Measurements from ENCODE around the gene OPCML.

OPCML gene

DNA sequence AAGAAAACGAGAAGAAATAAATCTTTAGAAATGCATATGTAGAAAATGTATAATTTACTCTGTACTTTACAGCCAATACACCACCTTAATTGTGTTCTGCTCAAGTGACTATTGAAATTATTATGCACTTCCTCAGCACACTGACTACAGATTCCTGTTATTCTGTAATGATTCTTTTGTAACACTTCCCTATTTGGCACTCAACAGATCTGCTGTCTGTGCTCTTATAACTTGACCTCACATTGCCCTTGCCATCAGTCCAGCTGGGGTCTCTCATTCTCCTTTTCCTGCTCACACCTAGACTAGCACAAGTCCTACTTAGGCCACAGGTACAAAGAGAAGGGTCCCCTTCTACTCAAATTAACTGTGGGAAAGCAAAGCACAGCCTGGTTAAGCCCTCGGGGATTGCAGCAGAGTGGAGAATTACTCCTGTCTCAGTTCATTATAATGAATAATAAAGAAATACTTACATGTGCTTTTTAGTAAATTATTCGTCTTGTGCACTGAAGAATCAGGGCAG, 860.4 kb downstream of the OPCML start:
- Mint-ChIP-seq H3K36me3 (ENCODE audit: low read depth) (no peaks in the 10 kb centered on the region), H3K9me3 (no peaks in the 10 kb centered on the region), H3K4me3 (no peak overlapping the region), H3K4me1 (ENCODE audit: low read depth) (no peaks in the 10 kb centered on the region), H3K27ac (no peak overlapping the region), H3K27me3 (ENCODE audit: low read depth) (no peaks in the 10 kb centered on the region)

DNA sequence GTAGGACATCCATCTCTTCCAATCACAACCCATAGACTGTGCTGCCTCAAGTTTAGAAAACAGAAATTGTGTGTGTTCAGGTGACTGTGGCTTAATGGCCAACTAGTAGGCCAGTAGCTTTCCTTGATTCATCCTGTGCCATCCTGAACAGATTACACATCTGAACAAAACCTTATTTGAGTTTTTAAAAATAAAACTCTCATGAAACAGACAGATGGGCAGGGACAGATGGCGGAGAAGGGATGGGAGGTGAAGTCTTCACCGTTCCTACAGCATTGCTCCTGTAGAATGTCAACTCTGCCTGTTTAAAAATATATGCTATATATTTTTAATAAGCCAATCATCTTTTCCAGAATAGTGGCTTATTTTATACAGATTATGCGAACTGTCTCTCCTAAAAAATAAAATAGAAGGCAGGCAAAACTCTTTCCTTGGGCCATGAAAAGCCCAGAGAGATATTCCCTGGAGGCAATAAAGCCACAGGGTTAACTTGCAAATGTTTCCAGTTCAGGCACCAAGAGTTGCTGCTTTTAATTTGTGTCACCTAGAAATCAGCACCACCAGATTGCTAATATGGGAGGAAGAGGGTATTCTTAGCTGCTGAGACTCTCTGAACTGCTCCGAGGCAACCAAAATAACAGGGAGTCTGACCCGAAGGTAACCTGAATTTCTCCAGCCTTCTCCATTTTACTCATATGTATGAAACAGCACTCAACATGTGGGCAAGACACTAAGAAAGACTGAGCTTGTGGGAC, 861.2 kb downstream of the OPCML start:
- no peaks in the 10 kb centered on the region for H3K4me1 Mint-ChIP-seq (ENCODE audit: low read depth)
- H3K4me3 Mint-ChIP-seq: no peak overlapping the region
- no peaks in the 10 kb centered on the region for H3K9me3 Mint-ChIP-seq
- no peaks in the 10 kb centered on the region for H3K27me3 Mint-ChIP-seq (ENCODE audit: low read depth)
- no peak overlapping the region for H3K27ac Mint-ChIP-seq
- H3K36me3 Mint-ChIP-seq (ENCODE audit: low read depth): no peaks in the 10 kb centered on the region

DNA sequence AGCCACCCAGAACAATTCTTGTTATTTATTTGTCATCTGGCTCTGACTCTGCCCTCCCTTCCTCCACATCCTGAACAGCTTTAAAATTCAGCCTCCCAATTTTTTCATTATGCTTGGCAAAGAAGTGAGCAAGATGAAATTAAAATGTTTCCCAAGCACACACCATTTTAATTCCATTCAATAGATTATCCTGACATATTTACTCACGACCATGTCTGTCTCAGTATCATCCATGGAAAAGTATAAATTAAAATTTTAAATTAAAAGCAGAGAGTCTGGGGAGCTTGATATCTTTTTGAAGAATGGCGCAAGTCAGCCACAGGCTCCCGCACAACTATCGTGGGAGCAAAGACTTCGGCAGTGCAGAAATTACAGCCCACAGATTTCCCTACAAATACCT, 862.4 kb downstream of the OPCML start:
- Mint-ChIP-seq H3K4me3 (no peak overlapping the region), H3K9me3 (peaks cover 4% of the 10 kb centered on the region), H3K4me1 (ENCODE audit: low read depth) (no peaks in the 10 kb centered on the region), H3K27ac (no peak overlapping the region), H3K27me3 (ENCODE audit: low read depth) (no peaks in the 10 kb centered on the region), H3K36me3 (ENCODE audit: low read depth) (no peaks in the 10 kb centered on the region)

- no peaks in the 10 kb centered on the region for H3K36me3 Mint-ChIP-seq (ENCODE audit: low read depth)
- H3K4me3 Mint-ChIP-seq: no peak overlapping the region
- H3K4me1 Mint-ChIP-seq (ENCODE audit: low read depth): no peaks in the 10 kb centered on the region
- H3K9me3 Mint-ChIP-seq: peaks cover 4% of the 10 kb centered on the region
- H3K27me3 Mint-ChIP-seq (ENCODE audit: low read depth): no peaks in the 10 kb centered on the region
- H3K27ac Mint-ChIP-seq: no peak overlapping the region
Measured at GRCh38 chr11:132665205-132665604, 867.1 kb downstream of the OPCML start.

DNA sequence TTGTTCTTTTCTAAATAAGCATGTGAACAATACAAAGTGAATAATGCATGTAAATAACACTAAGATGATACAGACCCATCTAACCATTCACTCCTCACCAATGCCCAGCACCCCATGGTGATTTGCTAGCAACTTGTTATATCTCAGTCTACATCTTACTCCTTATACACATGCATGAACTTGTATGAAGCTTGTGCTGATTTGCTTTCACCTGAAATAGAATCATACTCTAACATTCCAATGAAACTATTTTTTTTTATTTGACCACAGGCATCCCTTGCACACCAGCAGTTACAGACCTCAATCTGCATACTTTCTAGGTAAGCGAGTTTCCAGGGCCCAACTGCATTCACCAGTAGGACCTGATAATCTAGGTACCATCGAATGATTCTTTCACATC, 873.6 kb downstream of the OPCML start:
- H3K27me3 Mint-ChIP-seq (ENCODE audit: low read depth): no peaks in the 10 kb centered on the region
- no peak overlapping the region for H3K4me3 Mint-ChIP-seq

DNA sequence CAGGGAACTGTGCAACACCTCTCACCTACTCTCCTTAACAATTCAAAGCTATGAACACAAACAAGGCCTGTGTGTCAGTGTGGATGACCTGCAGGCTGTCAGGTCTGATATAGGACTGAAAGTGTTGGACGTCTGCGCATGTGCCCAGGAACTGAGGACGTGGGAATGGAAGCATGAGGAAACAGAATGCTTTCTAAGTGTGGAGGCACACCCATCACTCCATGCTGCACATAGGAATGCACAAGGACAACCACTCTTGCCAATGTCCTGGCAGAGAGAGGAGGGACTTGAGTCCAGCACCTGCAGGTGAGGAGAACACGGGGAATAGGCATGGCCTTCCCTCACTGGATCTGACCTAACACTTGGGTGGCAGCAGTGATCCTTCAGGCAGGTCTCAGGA, 874.3 kb downstream of the OPCML start:
- no peak overlapping the region for H3K4me3 Mint-ChIP-seq
- H3K36me3 Mint-ChIP-seq (ENCODE audit: low read depth): no peaks in the 10 kb centered on the region
- no peaks in the 10 kb centered on the region for H3K4me1 Mint-ChIP-seq (ENCODE audit: low read depth)
- H3K27me3 Mint-ChIP-seq (ENCODE audit: low read depth): no peaks in the 10 kb centered on the region
- no peak overlapping the region for H3K27ac Mint-ChIP-seq
- peaks cover 3% of the 10 kb centered on the region for H3K9me3 Mint-ChIP-seq

More for the DNA sequence above, 873.6 kb downstream of the OPCML start:
- Mint-ChIP-seq H3K36me3 (ENCODE audit: low read depth) (no peaks in the 10 kb centered on the region), H3K9me3 (peaks cover 3% of the 10 kb centered on the region), H3K27ac (no peak overlapping the region), H3K4me1 (ENCODE audit: low read depth) (no peaks in the 10 kb centered on the region)

GRCh38 chr11:132655187-132655855, 877.0 kb downstream of the OPCML start:
- H3K27ac Mint-ChIP-seq: no peak overlapping the region
- no peaks in the 10 kb centered on the region for H3K4me1 Mint-ChIP-seq (ENCODE audit: low read depth)
- H3K9me3 Mint-ChIP-seq: peaks cover 3% of the 10 kb centered on the region
- no peaks in the 10 kb centered on the region for H3K27me3 Mint-ChIP-seq (ENCODE audit: low read depth)
- H3K36me3 Mint-ChIP-seq (ENCODE audit: low read depth): no peaks in the 10 kb centered on the region
- no peak overlapping the region for H3K4me3 Mint-ChIP-seq

DNA sequence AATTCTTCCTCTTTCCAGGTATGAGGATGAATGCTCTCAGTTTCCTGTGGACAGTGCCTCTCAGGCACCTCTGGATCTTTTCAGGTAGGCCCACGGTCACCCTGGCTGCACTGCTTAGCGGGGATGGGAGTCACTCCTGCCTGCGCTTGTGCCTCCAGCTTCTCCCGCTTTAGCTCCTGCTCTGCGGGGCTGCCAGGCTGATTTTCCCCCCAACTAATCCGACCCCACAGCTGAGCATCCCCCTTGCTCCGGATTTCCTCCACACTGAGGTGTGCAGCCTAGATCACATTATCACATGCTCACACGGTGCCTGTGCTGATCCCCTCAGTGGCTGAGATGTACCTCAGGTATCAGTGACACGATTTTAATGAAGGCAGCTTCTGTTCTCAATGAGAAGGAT, 879.1 kb downstream of the OPCML start:
- Mint-ChIP-seq H3K27ac (no peak overlapping the region), H3K36me3 (ENCODE audit: low read depth) (no peaks in the 10 kb centered on the region), H3K27me3 (ENCODE audit: low read depth) (no peaks in the 10 kb centered on the region), H3K4me3 (no peak overlapping the region), H3K9me3 (peaks cover 3% of the 10 kb centered on the region), H3K4me1 (ENCODE audit: low read depth) (no peaks in the 10 kb centered on the region)

DNA sequence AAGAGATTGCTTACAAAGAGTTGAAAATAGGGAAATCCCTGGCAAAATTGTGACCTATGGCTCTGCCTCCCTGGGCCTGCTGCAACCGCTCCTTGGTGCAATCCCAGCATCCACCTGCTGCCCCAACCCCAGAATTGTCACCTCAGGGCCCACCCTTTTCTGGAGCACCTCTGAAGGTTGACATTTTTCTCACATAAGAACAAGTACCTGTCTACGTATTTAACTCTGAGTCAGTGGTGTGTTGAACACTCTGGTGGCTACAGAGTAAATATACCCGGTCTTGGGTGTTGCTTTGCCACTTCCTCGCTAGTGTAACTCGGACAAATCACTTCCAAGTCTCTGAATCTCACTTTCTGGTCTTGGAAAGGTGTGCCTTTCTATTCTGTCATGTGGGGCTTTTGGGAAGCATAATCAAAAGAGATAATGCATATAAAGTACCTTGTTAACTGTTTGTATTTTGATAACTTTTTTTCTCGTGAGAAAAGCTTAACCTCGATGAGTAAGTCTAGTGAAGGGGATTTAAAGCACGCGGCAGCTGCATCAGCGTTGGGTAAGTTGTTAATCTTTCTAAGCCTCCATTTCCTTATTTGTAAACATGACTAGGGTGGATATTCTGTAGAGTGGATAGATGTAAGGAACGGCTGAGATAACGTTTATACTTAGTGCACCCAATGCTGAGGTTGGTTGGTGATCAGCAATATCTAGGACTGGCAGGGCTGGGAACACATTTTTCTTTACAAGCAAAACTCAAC, 881.2 kb downstream of the OPCML start:
- H3K36me3 Mint-ChIP-seq (ENCODE audit: low read depth): no peaks in the 10 kb centered on the region
- H3K4me1 Mint-ChIP-seq (ENCODE audit: low read depth): no peaks in the 10 kb centered on the region
- H3K4me3 Mint-ChIP-seq: no peak overlapping the region
- no peaks in the 10 kb centered on the region for H3K9me3 Mint-ChIP-seq
- H3K27me3 Mint-ChIP-seq (ENCODE audit: low read depth): no peaks in the 10 kb centered on the region
- H3K27ac Mint-ChIP-seq: no peak overlapping the region

- H3K36me3 Mint-ChIP-seq (ENCODE audit: low read depth): no peaks in the 10 kb centered on the region
- H3K27me3 Mint-ChIP-seq (ENCODE audit: low read depth): no peaks in the 10 kb centered on the region
- no peak overlapping the region for H3K4me3 Mint-ChIP-seq
Measured at GRCh38 chr11:132649277-132649676, 883.0 kb downstream of the OPCML start.

DNA sequence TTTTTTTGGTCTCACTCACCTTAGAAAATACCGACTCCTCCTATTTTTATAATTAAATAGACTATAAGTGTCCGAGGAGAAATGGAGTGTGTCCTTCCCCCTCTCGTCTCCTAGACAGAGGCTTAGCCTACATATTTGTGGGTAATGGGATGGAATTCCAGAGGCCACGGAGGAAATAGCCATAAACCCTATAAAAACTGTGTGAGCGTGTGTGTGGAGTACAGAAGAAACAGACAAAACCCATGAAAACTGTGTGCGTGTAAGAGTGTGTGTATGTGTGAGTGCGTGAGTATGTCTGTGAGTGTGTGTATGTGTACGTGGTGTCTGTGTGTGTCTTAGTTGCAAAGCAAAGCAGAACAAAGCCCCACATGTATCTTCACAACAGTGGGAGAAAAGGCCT, 883.5 kb downstream of the OPCML start:
- Mint-ChIP-seq H3K4me3 (no peak overlapping the region), H3K27me3 (ENCODE audit: low read depth) (no peaks in the 10 kb centered on the region), H3K9me3 (no peaks in the 10 kb centered on the region), H3K36me3 (ENCODE audit: low read depth) (no peaks in the 10 kb centered on the region), H3K27ac (no peak overlapping the region), H3K4me1 (ENCODE audit: low read depth) (no peaks in the 10 kb centered on the region)

More at GRCh38 chr11:132649277-132649676, 883.0 kb downstream of the OPCML start:
- Mint-ChIP-seq H3K27ac (no peak overlapping the region), H3K4me1 (ENCODE audit: low read depth) (no peaks in the 10 kb centered on the region), H3K9me3 (no peaks in the 10 kb centered on the region)

DNA sequence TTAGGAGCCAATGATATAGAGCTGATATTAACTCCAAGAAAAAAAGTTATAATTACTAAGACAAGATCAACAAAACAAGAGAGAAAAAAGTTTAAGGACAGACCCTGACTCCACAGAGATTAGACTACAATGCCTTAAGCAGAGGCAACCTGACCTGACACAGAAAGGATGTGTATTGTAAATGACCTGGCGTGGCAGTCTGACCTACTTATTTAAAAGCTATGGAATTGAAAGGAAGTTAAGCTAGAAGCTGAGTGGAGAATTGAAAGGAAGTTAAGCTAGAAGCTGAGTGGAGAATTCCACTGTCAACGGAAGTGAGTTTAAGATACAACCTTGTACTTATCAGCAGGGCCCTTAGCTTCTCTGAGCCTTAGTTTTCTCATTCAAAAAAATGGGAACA, 885.4 kb downstream of the OPCML start:
- H3K4me1 Mint-ChIP-seq (ENCODE audit: low read depth): no peaks in the 10 kb centered on the region
- H3K36me3 Mint-ChIP-seq (ENCODE audit: low read depth): no peaks in the 10 kb centered on the region

GRCh38 chr11:132644520-132645239, 887.6 kb downstream of the OPCML start:
- no peaks in the 10 kb centered on the region for H3K36me3 Mint-ChIP-seq (ENCODE audit: low read depth)
- no peak overlapping the region for H3K27ac Mint-ChIP-seq
- no peaks in the 10 kb centered on the region for H3K4me1 Mint-ChIP-seq (ENCODE audit: low read depth)
- no peaks in the 10 kb centered on the region for H3K9me3 Mint-ChIP-seq
- no peaks in the 10 kb centered on the region for H3K27me3 Mint-ChIP-seq (ENCODE audit: low read depth)
- no peak overlapping the region for H3K4me3 Mint-ChIP-seq

More for the DNA sequence above, 885.4 kb downstream of the OPCML start:
- no peaks in the 10 kb centered on the region for H3K9me3 Mint-ChIP-seq
- H3K27me3 Mint-ChIP-seq (ENCODE audit: low read depth): no peaks in the 10 kb centered on the region
- H3K4me3 Mint-ChIP-seq: no peak overlapping the region
- H3K27ac Mint-ChIP-seq: no peak overlapping the region

DNA sequence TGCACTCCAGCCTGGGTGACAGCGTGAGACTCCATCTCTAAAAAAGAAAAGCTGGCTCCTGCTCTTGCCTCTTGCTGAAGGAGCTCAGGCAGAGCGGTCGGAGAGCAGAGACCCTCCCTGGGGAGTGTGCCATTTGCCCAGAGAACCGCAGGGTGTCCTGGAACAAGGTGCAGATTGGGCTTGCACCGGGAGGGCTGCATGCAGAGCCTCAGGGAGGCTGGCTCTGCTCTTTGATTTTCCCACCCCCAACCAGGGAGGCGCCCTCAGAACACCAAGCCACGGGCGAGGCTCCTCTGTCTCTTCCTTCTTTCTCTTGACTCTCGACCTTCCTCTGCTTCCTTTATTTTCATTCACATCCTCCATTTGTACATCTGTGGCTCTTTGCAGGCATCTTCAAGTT, 889.1 kb downstream of the OPCML start:
- H3K36me3 Mint-ChIP-seq (ENCODE audit: low read depth): no peaks in the 10 kb centered on the region
- H3K4me1 Mint-ChIP-seq (ENCODE audit: low read depth): no peaks in the 10 kb centered on the region
- H3K4me3 Mint-ChIP-seq: no peak overlapping the region
- H3K27ac Mint-ChIP-seq: no peak overlapping the region
- no peaks in the 10 kb centered on the region for H3K27me3 Mint-ChIP-seq (ENCODE audit: low read depth)
- H3K9me3 Mint-ChIP-seq: no peaks in the 10 kb centered on the region

Data from T-helper 1 cell treated with Interleukin-12 subunit alpha and Interleukin-12 subunit beta and Interleukin-4 antibody, amounts not matched to agents 30 μg/mL and 1 μg/mL, for 36 hours (primary cell).